A549 (cell line): ENCODE data around the gene PLEKHH3. TPM values are rescaled to one million over a fixed set of nuclear protein-coding genes. Genes with fewer than 3 reads are reported as not detected.

Experiments used
- ATAC-seq, 2 experiments: fragments of 200-7000 bp in 1 of 2; fragments of >200 bp in 1 of 2; cut with Nextera tagmentation in 1 of 2; cut with Tn5 transposase in 1 of 2; 3 replicates each; pipeline versions ENCODE4 v1.8.0 to v1.9.1; 2018 to 2020; ENCODE audit warnings: mild to moderate bottlenecking in 1 of 2, moderate library complexity in 1 of 2
- CTCF ChIA-PET: fragments of 300-600 bp; sonication (Branson Sonifier 250); formaldehyde crosslinking; extraction: SDS; loops from one replicate; lab custom pipeline; 2021; ENCODE audit warnings: antibody characterized with exemption, inconsistent platforms; lab: Yijun Ruan, JAX
- POLR2A ChIA-PET: fragments of 350-600 bp; formaldehyde crosslinking; extraction: SDS; loops from one replicate; lab custom pipeline; 2021; ENCODE audit warnings: antibody characterized with exemption, inconsistent platforms; lab: Yijun Ruan, JAX
- DNase-seq, 2 experiments: peaks; one replicate each; pipeline versions ENCODE4 v3.0.0 to v3.0.0-alpha.2; 2011 to 2016; ENCODE audit warnings: low read depth in 1 of 2, low spot score in 1 of 2
- FAIRE-seq: peaks from 2 replicates; lab custom pipeline; 2011; peaks lifted over from hg19 to GRCh38; lab: Jason Lieb, UNC
- H3K27ac ChIP-seq, 2 experiments: fragments of >200 bp; sonication (Bioruptor Twin); formaldehyde crosslinking; 3 replicates each; pipeline ENCODE4 v1.5.1; 2016 to 2017
- H3K4me1 ChIP-seq: fragments of >200 bp; sonication (Bioruptor Twin); formaldehyde crosslinking; 3 replicates; pipeline ENCODE4 v1.6.1; 2016
- H3K4me2 ChIP-seq: fragments of >200 bp; sonication (Bioruptor Twin); formaldehyde crosslinking; 3 replicates; pipeline ENCODE4 v1.6.1; 2016
- H3K4me3 ChIP-seq: fragments of >200 bp; sonication (Bioruptor Twin); formaldehyde crosslinking; 3 replicates; pipeline ENCODE4 v1.5.1; 2016
- H3K9me3 ChIP-seq: fragments of >200 bp; sonication (Bioruptor Twin); formaldehyde crosslinking; 3 replicates; pipeline ENCODE4 v1.6.1; 2016
- CBX2 ChIP-seq: fragments of 200-600 bp; sonication (generic); IDR thresholded peaks from 2 replicates; pipeline ENCODE4 v1.6.1; 2016; ENCODE audit warnings: low read depth, mild to moderate bottlenecking, borderline replicate concordance
- EHF ChIP-seq: fragments of 250-450 bp; sonication (Bioruptor Pico); IDR thresholded peaks from 2 replicates; pipeline ENCODE4 v1.5.0; 2020; ENCODE audit warnings: mild to moderate bottlenecking
- ELK1 ChIP-seq: fragments of 150-350 bp; IDR thresholded peaks from 2 replicates; pipeline ENCODE4 v1.6.1; 2014; ENCODE audit warnings: low read depth, mild to moderate bottlenecking, low read length
- EP300 ChIP-seq, 2 experiments: fragments of >200 bp; sonication (Bioruptor Twin); formaldehyde crosslinking; IDR thresholded peaks; 2 replicates in 1 of 2; 3 replicates in 1 of 2; pipeline ENCODE4 v1.6.1; 2016 to 2017
- ESRRA ChIP-seq: fragments of 150-350 bp; IDR thresholded peaks from 2 replicates; pipeline ENCODE4 v1.6.1; 2014; ENCODE audit warnings: mild to moderate bottlenecking, low read length, borderline replicate concordance
- FOSB ChIP-seq: fragments of 250-450 bp; sonication (Bioruptor Pico); IDR thresholded peaks from 2 replicates; pipeline ENCODE4 v1.5.0; 2020; ENCODE audit warnings: mild to moderate bottlenecking, moderate library complexity
- FOXS1 ChIP-seq: fragments of 250-450 bp; sonication (Bioruptor Pico); IDR thresholded peaks from 2 replicates; pipeline ENCODE4 v1.5.0; 2020; ENCODE audit warnings: mild to moderate bottlenecking, moderate library complexity
- HDAC2 ChIP-seq: fragments of 200-600 bp; sonication (generic); IDR thresholded peaks from 2 replicates; pipeline ENCODE4 v1.6.1; 2016
- HOXA7 ChIP-seq: fragments of 250-450 bp; sonication (Bioruptor Pico); IDR thresholded peaks from 2 replicates; pipeline ENCODE4 v1.5.0; 2020; ENCODE audit warnings: mild to moderate bottlenecking, moderate library complexity
- HOXB13 ChIP-seq: fragments of 250-450 bp; sonication (Bioruptor Pico); IDR thresholded peaks from 2 replicates; pipeline ENCODE4 v1.5.0; 2020; ENCODE audit warnings: low read depth, mild to moderate bottlenecking, moderate library complexity
- HOXB5 ChIP-seq: fragments of 250-450 bp; sonication (Bioruptor Pico); IDR thresholded peaks from 2 replicates; pipeline ENCODE4 v1.5.0; 2020; ENCODE audit warnings: mild to moderate bottlenecking, moderate library complexity
- JUN ChIP-seq, 2 experiments: fragments of >200 bp; sonication (Bioruptor Twin); formaldehyde crosslinking; IDR thresholded peaks; 2 replicates in 1 of 2; 3 replicates in 1 of 2; pipeline ENCODE4 v1.6.1; 2016 to 2017
- JUNB ChIP-seq: fragments of >200 bp; sonication (Bioruptor Twin); formaldehyde crosslinking; IDR thresholded peaks from 2 replicates; pipeline ENCODE4 v1.6.1; 2016
- KDM1A ChIP-seq: fragments of 200-600 bp; sonication (generic); IDR thresholded peaks from 2 replicates; pipeline ENCODE4 v1.6.1; 2016; ENCODE audit warnings: low read depth, mild to moderate bottlenecking
- KDM5A ChIP-seq: fragments of 200-600 bp; sonication (generic); IDR thresholded peaks from 2 replicates; pipeline ENCODE4 v1.6.1; 2016; ENCODE audit warnings: antibody characterized with exemption, mild to moderate bottlenecking
- MAX ChIP-seq: IDR thresholded peaks from 2 replicates; pipeline ENCODE4 v1.6.1; 2012
- MAZ ChIP-seq: fragments of 150-350 bp; IDR thresholded peaks from 2 replicates; pipeline ENCODE4 v1.6.1; 2014; ENCODE audit warnings: antibody characterized with exemption, low read depth, low read length, borderline replicate concordance
- NFE2L2 ChIP-seq: fragments of 150-350 bp; conservative IDR thresholded peaks from 2 replicates; pipeline ENCODE4 v1.6.1; 2014; ENCODE audit warnings: low read length
- NPAS2 ChIP-seq: fragments of 250-450 bp; sonication (Bioruptor Pico); IDR thresholded peaks from 2 replicates; pipeline ENCODE4 v1.8.0; 2022; ENCODE audit warnings: mild to moderate bottlenecking, moderate library complexity, borderline replicate concordance
- RARB ChIP-seq: fragments of 250-450 bp; sonication (Bioruptor Pico); IDR thresholded peaks from 2 replicates; pipeline ENCODE4 v1.8.0; 2021; ENCODE audit warnings: mild to moderate bottlenecking, moderate library complexity
- RFX5 ChIP-seq: fragments of 450-650 bp; IDR thresholded peaks from 2 replicates; pipeline ENCODE4 v1.7.1; 2014; ENCODE audit warnings: antibody characterized with exemption, mild to moderate bottlenecking, moderate library complexity
- SMC3 ChIP-seq: fragments of >200 bp; sonication (Bioruptor Twin); formaldehyde crosslinking; IDR thresholded peaks from 3 replicates; pipeline ENCODE4 v1.6.1; 2018; ENCODE audit warnings: inconsistent platforms
- SREBF2 ChIP-seq: fragments of 450-650 bp; IDR thresholded peaks from 2 replicates; pipeline ENCODE4 v1.6.1; 2014; ENCODE audit warnings: mild to moderate bottlenecking, moderate library complexity
- ZFP36 ChIP-seq: fragments of 450-650 bp; IDR thresholded peaks from 2 replicates; pipeline ENCODE4 v1.6.1; 2014; ENCODE audit warnings: borderline replicate concordance; ENCODE audit not compliant: partially characterized antibody
- ZNF302 ChIP-seq: fragments of 250-450 bp; sonication (Bioruptor Pico); IDR thresholded peaks from 2 replicates; pipeline ENCODE4 v1.9.0; 2021; ENCODE audit warnings: inconsistent platforms, mild to moderate bottlenecking, moderate library complexity
- WGBS: methylation state at CpG from one replicate; pipeline ENCODE4 v1.1.6; 2017; ENCODE audit errors: missing lambda C conversion rate; 5-methylcytosine and 5-hydroxymethylcytosine counted together
- polyA plus RNA-seq, 4 experiments: library from polyadenylated mRNA; depleted of rRNA in 3 of 4; stranded (reverse); fragments of >200 nt; fragmentation: RNase III in 1 of 4; extraction: RNeasy Plus Mini Kit Qiagen cat#74134 plus additional on column Dnase treatment in 1 of 4; gene quantifications; 2 replicates in 3 of 4; 3 replicates in 1 of 4; pipeline ENCODE4 v1.2.3, GENCODE V29; 2011 to 2017
- TF ChIP-seq, protein P1 (sequence below): fragments of 200-600 bp; sonication (generic); IDR thresholded peaks from 2 replicates; pipeline ENCODE4 v1.6.1; 2016; ENCODE audit warnings: antibody characterized with exemption, mild to moderate bottlenecking, moderate library complexity
- TF ChIP-seq, protein P2 (sequence below): fragments of >200 bp; sonication (Bioruptor Twin); formaldehyde crosslinking; IDR thresholded peaks from 3 replicates; pipeline ENCODE4 v1.5.1; 2016
- TF ChIP-seq, protein P3 (sequence below): IDR thresholded peaks from 2 replicates; pipeline ENCODE4 v1.6.1; 2012

PLEKHH3 gene
- polyA plus RNA-seq, 2 of the 4 experiments (the other 2 are of a cell fraction), result 5.5 to 14.0 TPM

GRCh38 chr17:42687707-42688320 is 11.0 kb upstream of the PLEKHH3 start:
- H3K27ac ChIP-seq, result no peak overlapping the region
- 92% methylated on average over 27 of the region's 27 CpGs for WGBS
- TF ChIP-seq ZFP36 (no peak), MAZ (no peak), JUN (IDR thresholded peaks at IDR 0.05) (no peak), HOXB13 (no peak), FOXS1 (CRISPR knock-in tag) (no peak), SREBF2 (no peak), HOXB5 (CRISPR knock-in tag) (no peak), HOXA7 (CRISPR knock-in tag) (no peak), RARB (CRISPR knock-in tag) (no peak), NPAS2 (CRISPR knock-in tag) (no peak), KDM5A (no peak), SMC3 (no peak), ELK1 (no peak), MAX (no peak), CBX2 (no peak)
- TF ChIP-seq, protein P1, sequence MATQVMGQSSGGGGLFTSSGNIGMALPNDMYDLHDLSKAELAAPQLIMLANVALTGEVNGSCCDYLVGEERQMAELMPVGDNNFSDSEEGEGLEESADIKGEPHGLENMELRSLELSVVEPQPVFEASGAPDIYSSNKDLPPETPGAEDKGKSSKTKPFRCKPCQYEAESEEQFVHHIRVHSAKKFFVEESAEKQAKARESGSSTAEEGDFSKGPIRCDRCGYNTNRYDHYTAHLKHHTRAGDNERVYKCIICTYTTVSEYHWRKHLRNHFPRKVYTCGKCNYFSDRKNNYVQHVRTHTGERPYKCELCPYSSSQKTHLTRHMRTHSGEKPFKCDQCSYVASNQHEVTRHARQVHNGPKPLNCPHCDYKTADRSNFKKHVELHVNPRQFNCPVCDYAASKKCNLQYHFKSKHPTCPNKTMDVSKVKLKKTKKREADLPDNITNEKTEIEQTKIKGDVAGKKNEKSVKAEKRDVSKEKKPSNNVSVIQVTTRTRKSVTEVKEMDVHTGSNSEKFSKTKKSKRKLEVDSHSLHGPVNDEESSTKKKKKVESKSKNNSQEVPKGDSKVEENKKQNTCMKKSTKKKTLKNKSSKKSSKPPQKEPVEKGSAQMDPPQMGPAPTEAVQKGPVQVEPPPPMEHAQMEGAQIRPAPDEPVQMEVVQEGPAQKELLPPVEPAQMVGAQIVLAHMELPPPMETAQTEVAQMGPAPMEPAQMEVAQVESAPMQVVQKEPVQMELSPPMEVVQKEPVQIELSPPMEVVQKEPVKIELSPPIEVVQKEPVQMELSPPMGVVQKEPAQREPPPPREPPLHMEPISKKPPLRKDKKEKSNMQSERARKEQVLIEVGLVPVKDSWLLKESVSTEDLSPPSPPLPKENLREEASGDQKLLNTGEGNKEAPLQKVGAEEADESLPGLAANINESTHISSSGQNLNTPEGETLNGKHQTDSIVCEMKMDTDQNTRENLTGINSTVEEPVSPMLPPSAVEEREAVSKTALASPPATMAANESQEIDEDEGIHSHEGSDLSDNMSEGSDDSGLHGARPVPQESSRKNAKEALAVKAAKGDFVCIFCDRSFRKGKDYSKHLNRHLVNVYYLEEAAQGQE, result no peak
- TF ChIP-seq, all 56 proteins: peak for 0
- no peaks in the 10 kb centered on the region; the same call in 2 of the 3 replicates for H3K4me1 ChIP-seq
- no peaks in the 10 kb centered on the region for H3K9me3 ChIP-seq
- no peak for DNase-seq
- ChIA-PET CTCF (interaction anchor here (1.0 to 1.5 kb wide), 2 partner anchors 49 to 110 kb away, joined by 4 to 5 read pairs; partner anchors contain the start of gene PSMC3IP), POLR2A (no interaction called here)
- H3K4me3 ChIP-seq, result no peak overlapping the region
- ATAC-seq, result no peak
- no peak for FAIRE-seq
- H3K4me2 ChIP-seq, result no peak overlapping the region

DNA sequence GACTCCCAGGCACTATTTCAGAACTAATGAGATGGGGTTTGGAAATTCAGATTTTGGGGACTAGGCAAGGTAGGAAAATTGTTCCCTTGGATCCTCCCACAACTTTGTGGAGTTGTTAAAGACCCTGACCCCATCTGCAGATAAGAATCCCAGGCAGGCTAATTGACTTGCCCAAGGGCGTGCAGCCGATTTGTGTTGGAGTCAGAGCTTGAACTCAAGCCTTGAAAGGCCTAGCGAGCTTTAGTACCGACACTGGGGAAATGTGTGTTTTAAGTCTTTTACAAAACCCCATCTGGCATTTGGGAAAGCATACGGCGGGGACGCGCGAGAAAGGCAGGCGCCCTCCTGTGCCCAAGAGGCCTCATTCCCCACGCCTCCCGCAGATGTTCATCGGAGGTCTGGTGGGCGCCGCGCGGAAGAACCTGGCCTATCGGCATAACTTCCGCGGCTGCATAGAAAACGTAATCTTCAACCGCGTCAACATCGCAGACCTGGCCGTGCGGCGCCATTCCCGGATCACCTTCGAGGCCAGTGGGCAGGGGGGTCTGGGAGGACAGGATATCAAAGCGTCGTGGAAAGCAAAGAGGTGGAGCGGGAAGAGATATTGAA is 9.8 kb upstream of the PLEKHH3 start:
- POLR2A ChIA-PET, result no interaction called here
- no peak for TF ChIP-seq EP300 (IDR thresholded peaks at IDR 0.05)
- TF ChIP-seq EHF, result no peak
- no peak for TF ChIP-seq MAZ
- no peak for TF ChIP-seq ESRRA
- TF ChIP-seq FOSB, result no peak
- TF ChIP-seq, protein P2, sequence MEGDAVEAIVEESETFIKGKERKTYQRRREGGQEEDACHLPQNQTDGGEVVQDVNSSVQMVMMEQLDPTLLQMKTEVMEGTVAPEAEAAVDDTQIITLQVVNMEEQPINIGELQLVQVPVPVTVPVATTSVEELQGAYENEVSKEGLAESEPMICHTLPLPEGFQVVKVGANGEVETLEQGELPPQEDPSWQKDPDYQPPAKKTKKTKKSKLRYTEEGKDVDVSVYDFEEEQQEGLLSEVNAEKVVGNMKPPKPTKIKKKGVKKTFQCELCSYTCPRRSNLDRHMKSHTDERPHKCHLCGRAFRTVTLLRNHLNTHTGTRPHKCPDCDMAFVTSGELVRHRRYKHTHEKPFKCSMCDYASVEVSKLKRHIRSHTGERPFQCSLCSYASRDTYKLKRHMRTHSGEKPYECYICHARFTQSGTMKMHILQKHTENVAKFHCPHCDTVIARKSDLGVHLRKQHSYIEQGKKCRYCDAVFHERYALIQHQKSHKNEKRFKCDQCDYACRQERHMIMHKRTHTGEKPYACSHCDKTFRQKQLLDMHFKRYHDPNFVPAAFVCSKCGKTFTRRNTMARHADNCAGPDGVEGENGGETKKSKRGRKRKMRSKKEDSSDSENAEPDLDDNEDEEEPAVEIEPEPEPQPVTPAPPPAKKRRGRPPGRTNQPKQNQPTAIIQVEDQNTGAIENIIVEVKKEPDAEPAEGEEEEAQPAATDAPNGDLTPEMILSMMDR, result no peak
- no peak for TF ChIP-seq HOXA7 (CRISPR knock-in tag)
- no peak for TF ChIP-seq KDM1A
- no peak for TF ChIP-seq ELK1
- no peak for TF ChIP-seq SMC3
- TF ChIP-seq JUNB, result no peak
- TF ChIP-seq ZFP36, result no peak
- TF ChIP-seq, protein P3, sequence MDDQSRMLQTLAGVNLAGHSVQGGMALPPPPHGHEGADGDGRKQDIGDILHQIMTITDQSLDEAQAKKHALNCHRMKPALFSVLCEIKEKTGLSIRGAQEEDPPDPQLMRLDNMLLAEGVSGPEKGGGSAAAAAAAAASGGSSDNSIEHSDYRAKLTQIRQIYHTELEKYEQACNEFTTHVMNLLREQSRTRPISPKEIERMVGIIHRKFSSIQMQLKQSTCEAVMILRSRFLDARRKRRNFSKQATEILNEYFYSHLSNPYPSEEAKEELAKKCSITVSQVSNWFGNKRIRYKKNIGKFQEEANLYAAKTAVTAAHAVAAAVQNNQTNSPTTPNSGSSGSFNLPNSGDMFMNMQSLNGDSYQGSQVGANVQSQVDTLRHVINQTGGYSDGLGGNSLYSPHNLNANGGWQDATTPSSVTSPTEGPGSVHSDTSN, result no peak
- TF ChIP-seq NFE2L2, result no peak
- TF ChIP-seq NPAS2 (CRISPR knock-in tag), result no peak
- no peak for TF ChIP-seq RFX5
- no peak for TF ChIP-seq HDAC2
- no peak for TF ChIP-seq ZNF302 (CRISPR knock-in tag)
- no peak for TF ChIP-seq JUN (IDR thresholded peaks at IDR 0.05)

More for the DNA sequence above, 9.8 kb upstream of the PLEKHH3 start:
- WGBS, result 95% methylated on average over 32 of the region's 32 CpGs
- FAIRE-seq (no peak), DNase-seq (no peak), ATAC-seq (no peak)
- CTCF ChIA-PET, result interaction anchor here (1.0 to 1.6 kb wide), 4 partner anchors 18 to 109 kb away, joined by 4 to 5 read pairs (median 4); partner anchors contain the start of gene PSMC3IP
- no peak overlapping the region for H3K4me2 ChIP-seq
- peaks cover 5% of the 10 kb centered on the region; the same call in 2 of the 3 replicates for H3K4me1 ChIP-seq
- no peak overlapping the region for H3K27ac ChIP-seq
- H3K9me3 ChIP-seq, result no peaks in the 10 kb centered on the region
- no peak overlapping the region for H3K4me3 ChIP-seq
